ENCODE results near the gene TBXA2R.

DNA sequence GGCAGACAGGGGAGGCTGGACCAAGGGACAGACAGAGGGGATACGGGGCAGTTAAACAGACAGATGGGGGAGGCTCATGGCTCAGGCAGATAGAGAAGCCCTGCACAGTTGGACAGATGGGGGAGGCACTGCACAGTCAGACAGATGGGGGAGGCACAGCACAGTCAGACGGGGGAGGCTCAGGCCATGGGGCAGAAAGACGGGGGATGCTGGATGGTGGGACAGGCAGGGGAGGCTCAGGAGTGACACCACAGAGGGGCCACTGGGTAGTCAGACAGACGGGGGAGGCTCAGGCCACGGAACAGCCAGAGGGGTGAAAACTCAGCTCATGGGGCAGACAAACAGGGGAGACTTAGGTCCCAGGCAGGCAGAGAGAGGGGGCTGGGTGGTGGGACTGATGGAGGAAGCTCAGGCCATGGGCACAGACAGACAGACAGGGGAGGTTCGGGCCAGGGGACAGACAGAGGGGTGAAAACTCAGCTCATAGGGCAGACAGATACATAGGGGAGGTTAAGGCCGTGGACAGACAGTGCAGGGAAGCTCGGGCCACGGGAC is 50.2 kb downstream of the TBXA2R start:
- TF ChIP-seq, protein P1, sequence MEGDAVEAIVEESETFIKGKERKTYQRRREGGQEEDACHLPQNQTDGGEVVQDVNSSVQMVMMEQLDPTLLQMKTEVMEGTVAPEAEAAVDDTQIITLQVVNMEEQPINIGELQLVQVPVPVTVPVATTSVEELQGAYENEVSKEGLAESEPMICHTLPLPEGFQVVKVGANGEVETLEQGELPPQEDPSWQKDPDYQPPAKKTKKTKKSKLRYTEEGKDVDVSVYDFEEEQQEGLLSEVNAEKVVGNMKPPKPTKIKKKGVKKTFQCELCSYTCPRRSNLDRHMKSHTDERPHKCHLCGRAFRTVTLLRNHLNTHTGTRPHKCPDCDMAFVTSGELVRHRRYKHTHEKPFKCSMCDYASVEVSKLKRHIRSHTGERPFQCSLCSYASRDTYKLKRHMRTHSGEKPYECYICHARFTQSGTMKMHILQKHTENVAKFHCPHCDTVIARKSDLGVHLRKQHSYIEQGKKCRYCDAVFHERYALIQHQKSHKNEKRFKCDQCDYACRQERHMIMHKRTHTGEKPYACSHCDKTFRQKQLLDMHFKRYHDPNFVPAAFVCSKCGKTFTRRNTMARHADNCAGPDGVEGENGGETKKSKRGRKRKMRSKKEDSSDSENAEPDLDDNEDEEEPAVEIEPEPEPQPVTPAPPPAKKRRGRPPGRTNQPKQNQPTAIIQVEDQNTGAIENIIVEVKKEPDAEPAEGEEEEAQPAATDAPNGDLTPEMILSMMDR (IDR thresholded peaks at IDR 0.05; ENCODE audit: insufficient read depth, low read depth, low read length): no peak
- TF ChIP-seq EZH2 (IDR thresholded peaks at IDR 0.05; ENCODE audit: insufficient read depth, low read length): no peak

Measured in astrocyte (in vitro differentiated cells and primary cell).